ENCODE measurements around the gene ZFP92.

The ZFP92 gene

DNA sequence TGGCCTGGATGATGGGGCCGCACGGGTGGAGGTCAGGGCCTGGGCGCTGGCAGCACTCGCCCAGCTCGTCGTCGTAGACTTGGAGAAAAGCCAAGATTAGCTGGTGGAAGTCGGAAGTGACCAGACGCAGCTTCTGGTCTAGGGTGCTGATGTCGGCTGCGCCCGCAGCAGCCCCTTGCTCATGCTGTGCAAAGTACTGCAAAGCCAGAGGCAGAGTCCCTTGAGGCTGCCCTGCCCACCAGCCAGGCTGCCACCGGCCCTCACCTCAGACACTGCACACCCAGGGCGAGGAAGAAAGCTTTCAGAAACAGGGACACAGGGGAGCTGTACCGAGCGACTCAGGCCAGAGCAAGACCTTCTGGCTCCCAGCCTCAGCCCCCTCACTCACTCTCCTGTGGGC is 44.3 kb downstream of the ZFP92 start:
- Histone ChIP-seq H3K27me3 (ENCODE audit: low read length) (no peaks in the 10 kb centered on the region), H3K9me3 (ENCODE audit: insufficient read depth, low read length) (no peaks in the 10 kb centered on the region), H3K9ac (ENCODE audit: low read length) (no peak overlapping the region), H3K36me3 (ENCODE audit: low read length) (no peaks in the 10 kb centered on the region), H3K79me2 (ENCODE audit: insufficient read depth, low read length) (no peaks in the 10 kb centered on the region), H3K4me2 (ENCODE audit: low read depth, low read length, poor library complexity, severe bottlenecking) (no peak overlapping the region), H3K9me2 (replicated peaks; ENCODE audit: insufficient read depth, low read length) (no peaks in the 10 kb centered on the region), H4K20me1 (ENCODE audit: low read depth, low read length) (no peaks in the 10 kb centered on the region), H3K4me3 (ENCODE audit: insufficient read depth, low read length, poor library complexity, severe bottlenecking) (no peak overlapping the region), H2AFZ (ENCODE audit: low read depth, low read length, severe bottlenecking) (no peak overlapping the region), H3F3A (ENCODE audit: insufficient read depth) (no peaks in the 10 kb centered on the region), H3K27ac (ENCODE audit: low read depth, low read length) (no peak overlapping the region)
- TF ChIP-seq, protein P1, sequence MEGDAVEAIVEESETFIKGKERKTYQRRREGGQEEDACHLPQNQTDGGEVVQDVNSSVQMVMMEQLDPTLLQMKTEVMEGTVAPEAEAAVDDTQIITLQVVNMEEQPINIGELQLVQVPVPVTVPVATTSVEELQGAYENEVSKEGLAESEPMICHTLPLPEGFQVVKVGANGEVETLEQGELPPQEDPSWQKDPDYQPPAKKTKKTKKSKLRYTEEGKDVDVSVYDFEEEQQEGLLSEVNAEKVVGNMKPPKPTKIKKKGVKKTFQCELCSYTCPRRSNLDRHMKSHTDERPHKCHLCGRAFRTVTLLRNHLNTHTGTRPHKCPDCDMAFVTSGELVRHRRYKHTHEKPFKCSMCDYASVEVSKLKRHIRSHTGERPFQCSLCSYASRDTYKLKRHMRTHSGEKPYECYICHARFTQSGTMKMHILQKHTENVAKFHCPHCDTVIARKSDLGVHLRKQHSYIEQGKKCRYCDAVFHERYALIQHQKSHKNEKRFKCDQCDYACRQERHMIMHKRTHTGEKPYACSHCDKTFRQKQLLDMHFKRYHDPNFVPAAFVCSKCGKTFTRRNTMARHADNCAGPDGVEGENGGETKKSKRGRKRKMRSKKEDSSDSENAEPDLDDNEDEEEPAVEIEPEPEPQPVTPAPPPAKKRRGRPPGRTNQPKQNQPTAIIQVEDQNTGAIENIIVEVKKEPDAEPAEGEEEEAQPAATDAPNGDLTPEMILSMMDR (IDR thresholded peaks at IDR 0.05; ENCODE audit: insufficient read depth, low read length, poor library complexity, severe bottlenecking): no peak
- TF ChIP-seq EZH2phosphoT487 (conservative IDR thresholded peaks at IDR 0.05; ENCODE audit: low read length): no peak

DNA sequence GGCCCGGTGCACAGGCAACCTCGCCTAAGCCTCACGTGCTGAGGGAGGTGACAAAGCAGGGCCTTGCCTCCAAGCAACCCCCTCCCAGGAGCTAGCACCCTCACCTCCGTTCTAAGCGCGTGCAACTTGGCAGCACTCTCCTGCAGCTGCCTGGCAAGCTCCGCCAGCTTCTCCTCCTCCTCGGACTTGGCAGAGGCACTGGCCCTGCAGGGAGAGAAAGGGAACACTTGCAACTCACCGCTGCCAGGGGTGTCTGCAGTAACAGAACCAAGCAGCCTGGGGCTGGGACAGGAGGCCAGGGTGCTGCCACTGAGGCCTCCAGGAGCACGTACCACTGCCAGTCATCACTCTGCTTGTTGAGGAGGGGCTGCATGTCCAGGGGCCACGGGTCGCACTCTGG is 44.9 kb downstream of the ZFP92 start:
- Histone ChIP-seq H2AFZ (ENCODE audit: low read depth, low read length, severe bottlenecking) (no peak overlapping the region), H3K27me3 (ENCODE audit: low read length) (no peaks in the 10 kb centered on the region), H3K27ac (ENCODE audit: low read depth, low read length) (no peak overlapping the region), H3K4me2 (ENCODE audit: low read depth, low read length, poor library complexity, severe bottlenecking) (no peak overlapping the region), H3K4me3 (ENCODE audit: insufficient read depth, low read length, poor library complexity, severe bottlenecking) (no peak overlapping the region), H3K36me3 (ENCODE audit: low read length) (no peaks in the 10 kb centered on the region), H3K9me2 (replicated peaks; ENCODE audit: insufficient read depth, low read length) (no peaks in the 10 kb centered on the region), H3K79me2 (ENCODE audit: insufficient read depth, low read length) (no peaks in the 10 kb centered on the region), H4K20me1 (ENCODE audit: low read depth, low read length) (no peaks in the 10 kb centered on the region), H3K9me3 (ENCODE audit: insufficient read depth, low read length) (no peaks in the 10 kb centered on the region), H3F3A (ENCODE audit: insufficient read depth) (no peaks in the 10 kb centered on the region), H3K9ac (ENCODE audit: low read length) (no peak overlapping the region)
- TF ChIP-seq, protein P1 (IDR thresholded peaks at IDR 0.05; ENCODE audit: insufficient read depth, low read length, poor library complexity, severe bottlenecking): no peak
- TF ChIP-seq EZH2phosphoT487 (conservative IDR thresholded peaks at IDR 0.05; ENCODE audit: low read length): no peak

DNA sequence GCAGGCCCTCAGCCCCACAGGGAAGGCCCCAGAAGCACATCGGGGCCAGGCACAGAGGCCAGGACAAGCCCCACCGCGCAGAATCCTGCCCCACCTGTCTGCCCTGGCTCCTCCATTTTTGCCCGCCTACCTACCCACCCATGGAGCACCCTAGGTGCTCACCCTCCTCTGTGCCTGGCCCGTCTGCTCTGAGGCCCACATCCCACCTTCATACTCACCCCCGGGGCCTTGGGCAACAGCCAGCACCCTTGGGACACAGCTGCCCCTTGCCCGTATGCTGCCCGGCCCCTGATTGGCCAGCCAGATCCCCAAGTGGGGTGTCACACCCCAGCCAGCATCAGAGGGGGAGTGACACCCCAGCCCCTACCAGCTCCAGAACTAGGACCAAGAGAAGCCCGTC is 45.4 kb downstream of the ZFP92 start:
- H3K79me2 ChIP-seq (ENCODE audit: insufficient read depth, low read length): no peaks in the 10 kb centered on the region
- no peak for TF ChIP-seq EZH2phosphoT487 (conservative IDR thresholded peaks at IDR 0.05; ENCODE audit: low read length)
- TF ChIP-seq, protein P1 (IDR thresholded peaks at IDR 0.05; ENCODE audit: insufficient read depth, low read length, poor library complexity, severe bottlenecking): no peak

More for the DNA sequence above, 45.4 kb downstream of the ZFP92 start:
- H3K4me2 ChIP-seq (ENCODE audit: low read depth, low read length, poor library complexity, severe bottlenecking): no peak overlapping the region
- no peak overlapping the region for H2AFZ ChIP-seq (ENCODE audit: low read depth, low read length, severe bottlenecking)
- H3K27ac ChIP-seq (ENCODE audit: low read depth, low read length): no peak overlapping the region
- H3K9me3 ChIP-seq (ENCODE audit: insufficient read depth, low read length): no peaks in the 10 kb centered on the region
- no peaks in the 10 kb centered on the region for H3K9me2 ChIP-seq (replicated peaks; ENCODE audit: insufficient read depth, low read length)
- no peak overlapping the region for H3K9ac ChIP-seq (ENCODE audit: low read length)
- no peaks in the 10 kb centered on the region for H3K27me3 ChIP-seq (ENCODE audit: low read length)
- no peak overlapping the region for H3K4me3 ChIP-seq (ENCODE audit: insufficient read depth, low read length, poor library complexity, severe bottlenecking)
- no peaks in the 10 kb centered on the region for H4K20me1 ChIP-seq (ENCODE audit: low read depth, low read length)
- H3K36me3 ChIP-seq (ENCODE audit: low read length): no peaks in the 10 kb centered on the region
- no peaks in the 10 kb centered on the region for H3F3A ChIP-seq (ENCODE audit: insufficient read depth)

Measured in SU-DHL-6 (cell line).